HG03469 (cell line): ENCODE measurements around the gene NPVF.
A peak's percentile ranks its signal among the peaks of the same experiment; 100 is the strongest.

Experiments
- ATAC-seq: cut with Tn5 transposase; IDR thresholded peaks from one replicate; pipeline ENCODE4 v1.9.1; 2021; ENCODE audit warnings: mild to moderate bottlenecking, moderate library complexity, moderate number of reproducible peaks; ENCODE audit not compliant: unreplicated experiment

The NPVF gene

DNA sequence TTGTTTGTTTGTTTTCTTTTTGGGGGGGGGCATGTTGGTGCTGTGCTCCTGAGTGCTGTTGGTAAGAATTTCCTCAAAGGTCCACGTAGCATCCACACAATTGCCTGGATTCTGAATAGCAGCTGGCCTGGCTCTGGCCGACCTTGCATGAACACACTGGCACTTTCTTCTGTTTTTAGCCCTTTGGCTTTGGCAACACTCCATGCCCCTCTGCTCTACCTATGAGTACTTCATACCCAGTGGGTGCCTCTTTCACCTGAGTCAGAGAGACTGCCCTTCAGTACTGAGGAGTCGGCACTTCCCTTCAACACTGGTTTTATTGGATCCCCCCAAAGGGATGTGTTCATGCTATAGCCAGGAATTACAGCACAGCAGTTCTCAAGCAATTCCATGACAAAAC is 7.2 kb upstream of the NPVF start:
- ATAC-seq: no peak

- no peak for ATAC-seq
Observed at GRCh38 chr7:25234336-25234735, 6.0 kb upstream of the NPVF start.

DNA sequence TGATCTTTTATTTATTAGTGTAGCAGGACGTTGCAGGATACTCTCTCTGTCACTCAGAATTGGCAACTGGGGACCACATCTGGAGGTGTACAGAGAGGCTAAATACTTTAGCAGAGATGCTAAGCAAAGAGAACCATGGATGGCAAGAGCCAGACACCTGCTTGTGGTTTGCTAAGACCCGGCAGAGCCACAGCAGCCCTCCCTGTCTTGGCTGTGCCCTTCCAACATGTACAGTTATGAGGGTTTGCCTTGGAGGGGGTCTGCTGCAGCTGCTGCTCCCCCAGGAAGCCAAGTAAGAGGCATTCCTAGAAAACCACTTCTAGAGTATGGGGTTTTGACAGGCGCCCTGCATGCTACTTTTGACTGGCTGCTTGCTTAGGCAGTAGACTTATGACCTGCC is 5.1 kb downstream of the NPVF start:
- no peak for ATAC-seq

- no peak for ATAC-seq
Observed at GRCh38 chr7:25222666-25223065, 5.6 kb downstream of the NPVF start.

- ATAC-seq: no peak
Observed at GRCh38 chr7:25221009-25221408, 7.3 kb downstream of the NPVF start.

DNA sequence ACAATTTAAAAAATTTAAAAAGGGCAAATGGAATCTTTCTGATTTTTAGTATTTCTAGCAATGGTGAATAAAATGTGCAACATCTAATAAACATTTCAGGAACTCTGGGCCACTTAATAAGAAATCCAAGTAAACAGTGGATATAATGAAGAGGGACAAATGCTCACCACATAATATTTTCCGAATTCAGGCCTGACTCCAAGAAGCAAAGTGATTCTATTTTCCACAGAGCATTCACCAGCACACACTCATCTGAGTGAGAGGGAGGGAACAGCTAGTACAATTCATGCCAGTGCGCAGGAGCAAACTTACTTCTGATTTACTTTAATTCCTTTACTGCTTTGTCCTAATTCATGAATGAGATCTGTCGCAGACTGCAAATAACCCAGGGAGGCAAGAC is 10.1 kb downstream of the NPVF start:
- no peak for ATAC-seq

- no peak for ATAC-seq
Observed at GRCh38 chr7:25216837-25217236, 11.4 kb downstream of the NPVF start.

DNA sequence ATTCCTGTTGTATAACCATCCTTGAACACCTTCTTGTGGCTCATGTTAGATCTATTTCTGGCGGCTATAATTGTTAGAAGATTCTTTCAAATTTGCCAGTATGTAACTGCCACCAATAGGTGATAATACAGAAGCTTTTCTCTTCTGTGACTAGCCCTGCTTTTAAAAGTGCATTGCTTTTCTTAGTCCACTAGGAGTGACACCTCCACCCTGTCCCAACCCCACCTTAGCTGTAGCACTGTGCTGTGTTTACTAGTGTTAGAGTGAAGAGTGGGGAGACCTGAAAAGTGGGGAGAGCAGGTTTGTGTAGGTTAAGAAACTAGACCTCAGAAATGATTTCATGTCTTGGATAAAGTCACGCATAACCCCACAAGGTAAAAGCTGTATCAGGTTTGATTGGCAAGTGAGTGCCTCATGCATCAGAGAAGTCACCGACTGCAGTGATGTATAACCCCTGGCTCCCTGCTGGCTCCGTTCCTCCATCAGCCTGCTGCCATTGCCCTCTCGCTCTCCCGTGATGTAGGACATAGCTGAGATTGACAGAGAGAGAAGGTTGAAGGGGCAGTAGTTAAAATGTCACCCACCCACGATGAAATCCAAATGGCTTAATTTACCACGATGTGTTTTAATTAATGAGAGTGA is 12.5 kb downstream of the NPVF start:
- no peak for ATAC-seq

- ATAC-seq: no peak
Observed at GRCh38 chr7:25208525-25209221, 19.6 kb downstream of the NPVF start.

GRCh38 chr7:25207887-25208286 is 20.4 kb downstream of the NPVF start:
- no peak for ATAC-seq

DNA sequence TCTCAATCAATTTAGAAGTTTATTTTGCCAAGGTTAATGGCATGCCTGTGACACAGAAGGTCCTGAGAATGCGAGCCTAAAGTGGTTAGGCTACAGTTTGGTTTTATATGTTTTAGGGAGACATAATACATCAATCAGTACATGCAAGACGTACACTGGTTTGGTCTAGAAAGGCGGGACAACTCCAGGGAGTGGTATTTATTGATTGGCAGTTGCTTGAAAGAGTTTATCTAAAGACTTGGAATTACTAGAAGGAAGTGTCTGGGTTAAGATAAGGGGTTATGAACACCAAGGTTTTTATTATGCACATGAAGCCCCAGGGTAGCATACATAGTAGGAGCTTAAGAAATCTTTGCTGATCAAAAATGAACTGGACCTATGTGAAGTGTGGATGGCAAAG is 21.5 kb downstream of the NPVF start:
- no peak for ATAC-seq

- ATAC-seq: no peak
Observed at GRCh38 chr7:25196132-25196896, 32.0 kb downstream of the NPVF start.

GRCh38 chr7:25194036-25194435 is 34.2 kb downstream of the NPVF start:
- ATAC-seq: no peak

- ATAC-seq: no peak
Observed at GRCh38 chr7:25192043-25192442, 36.2 kb downstream of the NPVF start.

GRCh38 chr7:25189197-25189596 is 39.1 kb downstream of the NPVF start:
- ATAC-seq: no peak

GRCh38 chr7:25187932-25188331 is 40.4 kb downstream of the NPVF start:
- no peak for ATAC-seq

DNA sequence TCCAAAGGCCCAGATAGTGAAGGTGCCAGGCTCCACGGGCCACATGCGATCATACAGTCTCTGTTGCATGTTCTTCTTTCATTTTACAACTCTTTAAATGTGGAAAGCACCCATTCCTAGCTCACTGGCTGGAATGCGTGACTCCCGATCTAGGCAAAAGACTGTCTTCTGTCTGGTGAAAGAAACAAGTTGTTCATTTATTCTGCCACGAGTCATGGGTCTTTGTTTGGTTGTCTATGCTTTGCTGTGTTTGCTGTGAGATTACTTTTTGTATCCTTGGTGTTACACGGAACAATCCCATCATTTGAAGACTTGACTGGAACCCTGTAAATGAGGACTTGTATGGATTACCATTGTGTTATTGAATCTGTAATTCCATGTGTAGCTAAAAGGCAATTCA is 41.9 kb downstream of the NPVF start:
- ATAC-seq: no peak

GRCh38 chr7:25181532-25181931 is 46.8 kb downstream of the NPVF start:
- no peak for ATAC-seq

- ATAC-seq: no peak
Observed at GRCh38 chr7:25180946-25181345, 47.3 kb downstream of the NPVF start.

GRCh38 chr7:25180592-25180923 is 47.7 kb downstream of the NPVF start:
- peak; percentile 14 for ATAC-seq

GRCh38 chr7:25179771-25180591 is 48.3 kb downstream of the NPVF start:
- peak; percentile 94 for ATAC-seq
